Glutamatergic neuron (in vitro differentiated cells): ENCODE results near the gene MRTFB. TPM values are rescaled to one million over a fixed set of nuclear protein-coding genes. Genes with fewer than 3 reads are reported as not detected.

Experiments used
- DNase-seq: peaks from one replicate; pipeline ENCODE4 v3.0.0; 2022
- H3K27ac Mint-ChIP-seq: one replicate; pipeline ENCODE4 v1.8.0; 2020; ENCODE audit warnings: mild to moderate bottlenecking, mixed read lengths, inconsistent platforms; ENCODE audit not compliant: unreplicated experiment
- H3K27me3 Mint-ChIP-seq: one replicate; pipeline ENCODE4 v1.8.0; 2020; ENCODE audit warnings: mild to moderate bottlenecking, moderate library complexity, mixed read lengths, inconsistent platforms; ENCODE audit not compliant: unreplicated experiment
- H3K36me3 Mint-ChIP-seq: one replicate; pipeline ENCODE4 v1.8.0; 2020; ENCODE audit warnings: mild to moderate bottlenecking, mixed read lengths, inconsistent platforms; ENCODE audit not compliant: unreplicated experiment
- H3K4me1 Mint-ChIP-seq: one replicate; pipeline ENCODE4 v1.8.0; 2020; ENCODE audit warnings: mild to moderate bottlenecking, low read depth, mixed read lengths, inconsistent platforms; ENCODE audit not compliant: unreplicated experiment
- H3K4me3 Mint-ChIP-seq: one replicate; pipeline ENCODE4 v1.8.0; 2020; ENCODE audit warnings: mild to moderate bottlenecking, mixed read lengths, inconsistent platforms; ENCODE audit not compliant: unreplicated experiment
- H3K9me3 Mint-ChIP-seq: one replicate; pipeline ENCODE4 v1.8.0; 2020; ENCODE audit warnings: mild to moderate bottlenecking, moderate library complexity, mixed read lengths, inconsistent platforms; ENCODE audit not compliant: unreplicated experiment
- total RNA-seq: library from RNA; stranded (reverse); fragmentation: NEBNext Ultra II Directional; extraction: Animal tissue kit (Norgen Biotek cat#: 25700); gene quantifications from one replicate; pipeline ENCODE4 v1.2.1, GENCODE V29; 2021; ENCODE audit not compliant: unreplicated experiment
- TF ChIP-seq, protein P1 (sequence below): fragments of 200-600 bp; sonication (generic); IDR thresholded peaks from one replicate; pipeline ENCODE4 v1.5.0; 2021; ENCODE audit not compliant: partially characterized antibody, unreplicated experiment

The MRTFB gene
- total RNA-seq, 1 donor from 2014 or later = 29.6 TPM

DNA sequence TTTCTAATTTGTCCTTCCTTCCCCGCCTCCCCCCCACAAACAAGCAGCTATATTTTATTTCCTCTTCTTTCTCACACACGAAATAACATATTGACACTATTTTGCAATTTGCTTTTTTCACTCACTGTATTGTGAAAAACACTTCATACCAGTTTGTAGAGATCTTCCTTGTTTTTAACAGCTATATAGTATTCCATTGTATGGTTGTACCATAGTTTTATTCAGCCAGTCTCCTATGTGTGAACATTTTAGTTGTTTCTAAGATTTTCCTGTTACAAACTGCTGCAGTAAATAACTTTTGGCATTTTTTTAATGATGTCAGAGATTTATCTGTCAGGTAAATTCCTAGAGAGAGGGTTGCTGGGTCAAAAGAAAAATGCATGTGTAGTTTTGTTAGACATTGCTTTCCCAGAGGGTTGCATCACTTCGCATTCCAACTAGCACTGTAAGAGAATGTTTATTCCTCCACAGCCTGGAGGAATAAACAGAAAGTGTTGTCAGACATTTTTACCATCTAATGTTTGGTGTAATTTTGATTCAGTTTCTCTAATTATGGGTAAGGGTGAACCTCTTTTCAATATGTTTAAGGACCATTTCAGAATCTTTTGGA lies 101.2 kb downstream of the MRTFB start:
- H3K36me3 Mint-ChIP-seq = peaks cover 5% of the 10 kb centered on the region
- H3K4me1 Mint-ChIP-seq = no peaks in the 10 kb centered on the region
- H3K27ac Mint-ChIP-seq = no peak overlapping the region
- peaks cover 2% of the 10 kb centered on the region for H3K9me3 Mint-ChIP-seq
- TF ChIP-seq, protein P1, sequence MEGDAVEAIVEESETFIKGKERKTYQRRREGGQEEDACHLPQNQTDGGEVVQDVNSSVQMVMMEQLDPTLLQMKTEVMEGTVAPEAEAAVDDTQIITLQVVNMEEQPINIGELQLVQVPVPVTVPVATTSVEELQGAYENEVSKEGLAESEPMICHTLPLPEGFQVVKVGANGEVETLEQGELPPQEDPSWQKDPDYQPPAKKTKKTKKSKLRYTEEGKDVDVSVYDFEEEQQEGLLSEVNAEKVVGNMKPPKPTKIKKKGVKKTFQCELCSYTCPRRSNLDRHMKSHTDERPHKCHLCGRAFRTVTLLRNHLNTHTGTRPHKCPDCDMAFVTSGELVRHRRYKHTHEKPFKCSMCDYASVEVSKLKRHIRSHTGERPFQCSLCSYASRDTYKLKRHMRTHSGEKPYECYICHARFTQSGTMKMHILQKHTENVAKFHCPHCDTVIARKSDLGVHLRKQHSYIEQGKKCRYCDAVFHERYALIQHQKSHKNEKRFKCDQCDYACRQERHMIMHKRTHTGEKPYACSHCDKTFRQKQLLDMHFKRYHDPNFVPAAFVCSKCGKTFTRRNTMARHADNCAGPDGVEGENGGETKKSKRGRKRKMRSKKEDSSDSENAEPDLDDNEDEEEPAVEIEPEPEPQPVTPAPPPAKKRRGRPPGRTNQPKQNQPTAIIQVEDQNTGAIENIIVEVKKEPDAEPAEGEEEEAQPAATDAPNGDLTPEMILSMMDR = no peak
- DNase-seq = no peak
- H3K4me3 Mint-ChIP-seq = no peak overlapping the region
- H3K27me3 Mint-ChIP-seq = no peaks in the 10 kb centered on the region

DNA sequence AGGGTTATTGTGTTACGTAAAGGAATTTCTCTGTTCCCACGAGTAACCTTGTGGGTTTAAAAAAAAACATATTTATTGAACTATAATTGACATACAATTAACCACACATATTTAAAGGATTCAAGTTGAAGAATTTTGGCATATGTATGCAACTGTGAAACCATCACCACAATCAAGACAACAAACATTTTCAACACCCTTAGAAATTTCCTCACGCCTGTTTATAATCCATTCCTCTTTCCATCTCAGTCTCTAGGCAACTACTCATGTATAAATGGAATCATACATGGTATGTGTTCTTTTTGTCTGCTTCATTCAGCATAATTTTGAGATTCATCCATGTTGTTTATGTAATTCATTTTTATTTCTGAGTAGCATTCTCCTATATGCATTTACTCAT lies 104.0 kb downstream of the MRTFB start:
- TF ChIP-seq, protein P1 = no peak
- peaks cover 3% of the 10 kb centered on the region for H3K4me1 Mint-ChIP-seq
- H3K9me3 Mint-ChIP-seq = peaks cover 2% of the 10 kb centered on the region
- H3K27ac Mint-ChIP-seq = no peak overlapping the region
- H3K27me3 Mint-ChIP-seq = no peaks in the 10 kb centered on the region
- no peak for DNase-seq
- H3K4me3 Mint-ChIP-seq = no peak overlapping the region
- H3K36me3 Mint-ChIP-seq = peaks cover 5% of the 10 kb centered on the region

DNA sequence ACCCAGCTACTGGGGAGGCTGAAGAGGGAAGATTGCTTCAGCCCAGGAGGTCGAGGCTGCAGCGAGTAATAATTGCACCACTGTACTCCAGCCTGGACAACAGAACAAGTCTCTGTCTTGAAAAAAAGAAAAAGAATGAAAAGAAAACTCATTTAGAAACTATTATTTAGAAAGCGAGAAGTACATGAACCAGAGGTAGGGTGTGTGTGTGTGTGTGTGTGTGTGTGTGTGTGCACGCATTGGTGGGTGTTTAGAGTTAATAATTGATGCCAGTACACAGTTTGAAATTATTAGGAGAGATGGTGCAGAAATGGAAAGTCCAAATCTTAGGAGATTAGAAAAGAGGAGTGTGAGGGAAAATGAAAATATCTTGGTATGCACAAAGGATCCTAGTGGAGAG lies 106.6 kb downstream of the MRTFB start:
- H3K27ac Mint-ChIP-seq = no peak overlapping the region
- TF ChIP-seq, protein P1 = no peak
- no peak overlapping the region for H3K4me3 Mint-ChIP-seq
- DNase-seq = no peak
- no peaks in the 10 kb centered on the region for H3K27me3 Mint-ChIP-seq
- peaks cover 2% of the 10 kb centered on the region for H3K9me3 Mint-ChIP-seq
- peaks cover 20% of the 10 kb centered on the region for H3K4me1 Mint-ChIP-seq
- H3K36me3 Mint-ChIP-seq = no peaks in the 10 kb centered on the region

DNA sequence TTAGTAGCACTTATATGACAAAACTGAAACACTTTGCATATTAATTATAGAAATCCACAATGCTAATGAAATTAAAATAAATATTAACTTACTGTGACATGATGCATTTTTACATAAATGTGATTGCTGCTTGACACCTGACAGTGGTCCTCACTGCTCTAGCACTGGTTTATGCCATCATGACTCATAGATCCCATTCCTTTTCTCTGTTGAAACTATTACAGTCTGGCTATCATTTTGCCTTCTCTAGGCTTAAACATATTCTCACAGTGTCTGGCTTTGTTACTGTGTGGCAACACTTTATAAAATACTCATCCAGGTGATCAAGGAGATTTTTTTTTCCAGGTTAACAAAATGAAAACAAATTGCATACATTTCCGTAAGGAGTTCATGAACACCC lies 108.0 kb downstream of the MRTFB start:
- H3K4me3 Mint-ChIP-seq = no peak overlapping the region
- H3K27ac Mint-ChIP-seq = no peak overlapping the region
- no peaks in the 10 kb centered on the region for H3K36me3 Mint-ChIP-seq
- no peaks in the 10 kb centered on the region for H3K9me3 Mint-ChIP-seq
- H3K27me3 Mint-ChIP-seq = no peaks in the 10 kb centered on the region
- H3K4me1 Mint-ChIP-seq = peaks cover 20% of the 10 kb centered on the region
- TF ChIP-seq, protein P1 = no peak
- no peak for DNase-seq

DNA sequence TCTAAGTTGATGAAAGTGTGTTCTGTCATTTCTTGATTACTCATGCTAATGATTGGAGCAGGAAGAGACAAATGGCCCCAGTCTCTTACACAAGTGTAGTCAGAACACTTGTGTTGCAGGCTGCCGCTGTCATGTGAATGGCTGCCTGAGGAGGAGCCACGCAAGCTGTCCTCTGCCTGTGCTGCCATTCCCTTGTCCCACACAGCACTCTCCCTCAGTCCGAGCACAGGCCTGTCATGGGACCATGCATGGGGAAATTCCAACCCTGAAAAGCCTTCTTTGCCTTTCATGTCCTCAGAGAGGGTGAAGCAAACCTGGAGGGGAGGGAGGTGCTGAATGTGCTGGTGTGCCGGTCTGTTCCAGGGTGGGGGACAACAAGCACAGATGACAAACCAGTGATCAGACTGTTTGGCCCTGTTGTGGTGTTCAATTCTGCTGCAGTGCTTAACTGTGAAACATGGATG lies 109.4 kb downstream of the MRTFB start:
- H3K36me3 Mint-ChIP-seq = no peaks in the 10 kb centered on the region
- H3K4me3 Mint-ChIP-seq = no peak overlapping the region
- H3K27me3 Mint-ChIP-seq = no peaks in the 10 kb centered on the region
- H3K4me1 Mint-ChIP-seq = peaks cover 23% of the 10 kb centered on the region
- H3K27ac Mint-ChIP-seq = peak overlapping the region; percentile 28
- TF ChIP-seq, protein P1 = no peak
- H3K9me3 Mint-ChIP-seq = no peaks in the 10 kb centered on the region
- peak; percentile 46 for DNase-seq
